HG03039 (cell line): ENCODE data around the gene AVL9.
"Not testable (repeated sequence)": the region's sequence is repeated elsewhere in the genome, so short reads cannot be mapped to it uniquely, and the experiment has no call there.

ENCODE experiments used
- ATAC-seq: cut with Tn5 transposase; IDR thresholded peaks from one replicate; pipeline ENCODE4 v1.9.1; 2021; ENCODE audit warnings: mild to moderate bottlenecking, moderate library complexity; ENCODE audit not compliant: unreplicated experiment

The AVL9 gene

GRCh38 chr7:32494946-32495297, 367 bp upstream of the AVL9 start:
- peak; percentile 3 for ATAC-seq

- ATAC-seq: no peak
Measured at GRCh38 chr7:32496052-32496813, 944 bp downstream of the AVL9 start.

GRCh38 chr7:32499755-32500154, 4.5 kb downstream of the AVL9 start:
- not testable (repeated sequence) for ATAC-seq

GRCh38 chr7:32500216-32500615, 4.9 kb downstream of the AVL9 start:
- not testable (repeated sequence) for ATAC-seq

- ATAC-seq: peak; percentile 74
Measured at GRCh38 chr7:32500922-32501341, 5.6 kb downstream of the AVL9 start.

GRCh38 chr7:32501522-32501921, 6.2 kb downstream of the AVL9 start:
- no peak for ATAC-seq

- ATAC-seq: no peak
Measured at GRCh38 chr7:32502728-32503127, 7.4 kb downstream of the AVL9 start.

GRCh38 chr7:32506266-32507054, 11.2 kb downstream of the AVL9 start:
- peak; percentile 74 for ATAC-seq

- no peak for ATAC-seq
Measured at GRCh38 chr7:32507414-32507813, 12.1 kb downstream of the AVL9 start.

GRCh38 chr7:32511791-32512190, 16.5 kb downstream of the AVL9 start:
- no peak for ATAC-seq

- no peak for ATAC-seq
Measured at GRCh38 chr7:32513210-32513609, 17.9 kb downstream of the AVL9 start.

GRCh38 chr7:32515890-32516550, 20.7 kb downstream of the AVL9 start:
- peak; percentile 88 for ATAC-seq

- ATAC-seq: no peak
Measured at GRCh38 chr7:32516551-32517100, 21.3 kb downstream of the AVL9 start.

GRCh38 chr7:32518534-32519140, 23.3 kb downstream of the AVL9 start:
- no peak for ATAC-seq

GRCh38 chr7:32519763-32520162, 24.5 kb downstream of the AVL9 start:
- no peak for ATAC-seq

- ATAC-seq: no peak
Measured at GRCh38 chr7:32522746-32523530, 27.6 kb downstream of the AVL9 start.

- ATAC-seq: no peak
Measured at GRCh38 chr7:32524631-32525030, 29.3 kb downstream of the AVL9 start.

- no peak for ATAC-seq
Measured at GRCh38 chr7:32525839-32526238, 30.6 kb downstream of the AVL9 start.

- no peak for ATAC-seq
Measured at GRCh38 chr7:32531402-32531801, 36.1 kb downstream of the AVL9 start.

- ATAC-seq: no peak
Measured at GRCh38 chr7:32532086-32532485, 36.8 kb downstream of the AVL9 start.
